ENCODE measurements around the gene CDK6.

Gene CDK6

DNA sequence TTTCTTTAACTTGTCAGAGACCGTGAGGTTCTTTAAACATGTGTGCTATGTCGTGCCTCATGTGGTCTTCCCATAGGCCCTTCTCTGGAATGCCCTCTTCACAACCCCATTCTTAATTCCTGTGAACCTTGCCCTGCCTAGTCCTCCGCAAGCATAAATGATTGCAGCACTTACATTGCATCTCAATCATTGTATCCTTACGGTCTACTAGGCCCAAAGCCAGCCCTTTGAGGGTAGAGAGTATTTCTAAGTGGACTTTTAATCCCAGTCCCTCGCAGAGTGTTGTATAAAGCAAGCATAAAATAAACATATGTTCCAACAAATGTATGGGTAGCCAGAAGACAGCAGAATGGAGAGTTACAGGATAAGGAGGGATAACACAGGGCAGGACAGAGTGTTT lies 154.0 kb downstream of the CDK6 start:
- TF ChIP-seq, protein P1, sequence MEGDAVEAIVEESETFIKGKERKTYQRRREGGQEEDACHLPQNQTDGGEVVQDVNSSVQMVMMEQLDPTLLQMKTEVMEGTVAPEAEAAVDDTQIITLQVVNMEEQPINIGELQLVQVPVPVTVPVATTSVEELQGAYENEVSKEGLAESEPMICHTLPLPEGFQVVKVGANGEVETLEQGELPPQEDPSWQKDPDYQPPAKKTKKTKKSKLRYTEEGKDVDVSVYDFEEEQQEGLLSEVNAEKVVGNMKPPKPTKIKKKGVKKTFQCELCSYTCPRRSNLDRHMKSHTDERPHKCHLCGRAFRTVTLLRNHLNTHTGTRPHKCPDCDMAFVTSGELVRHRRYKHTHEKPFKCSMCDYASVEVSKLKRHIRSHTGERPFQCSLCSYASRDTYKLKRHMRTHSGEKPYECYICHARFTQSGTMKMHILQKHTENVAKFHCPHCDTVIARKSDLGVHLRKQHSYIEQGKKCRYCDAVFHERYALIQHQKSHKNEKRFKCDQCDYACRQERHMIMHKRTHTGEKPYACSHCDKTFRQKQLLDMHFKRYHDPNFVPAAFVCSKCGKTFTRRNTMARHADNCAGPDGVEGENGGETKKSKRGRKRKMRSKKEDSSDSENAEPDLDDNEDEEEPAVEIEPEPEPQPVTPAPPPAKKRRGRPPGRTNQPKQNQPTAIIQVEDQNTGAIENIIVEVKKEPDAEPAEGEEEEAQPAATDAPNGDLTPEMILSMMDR (IDR thresholded peaks at IDR 0.05; ENCODE audit: unreplicated experiment in 3 of 3) = no peak
- Mint-ChIP-seq H3K36me3 (ENCODE audit: low read depth) (peaks cover 3% of the 10 kb centered on the region), H3K27me3 (ENCODE audit: low read depth) (no peaks in the 10 kb centered on the region), H3K27ac (no peak overlapping the region), H3K4me1 (peaks cover 20% of the 10 kb centered on the region), H3K9me3 (no peaks in the 10 kb centered on the region), H3K4me3 (no peak overlapping the region)

DNA sequence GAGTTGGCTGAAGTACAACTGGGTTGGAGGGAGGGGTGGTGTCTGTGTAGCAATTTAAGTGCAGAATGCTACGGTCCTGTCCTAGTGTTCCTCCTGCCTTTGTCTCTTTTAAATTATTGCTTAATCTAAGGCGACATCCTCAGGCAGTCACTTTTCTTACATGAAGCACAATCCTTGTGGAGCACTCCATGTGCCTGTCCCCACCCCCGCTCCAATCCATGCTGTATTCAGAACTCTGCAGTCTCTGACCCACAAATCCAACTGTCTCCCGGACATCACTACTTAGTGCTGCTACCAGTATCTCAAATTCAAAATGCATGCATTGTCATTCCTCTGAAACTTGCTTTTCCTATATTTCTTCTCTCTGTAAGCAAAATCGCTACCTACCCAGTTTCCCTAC lies 154.7 kb downstream of the CDK6 start:
- no peaks in the 10 kb centered on the region for H3K9me3 Mint-ChIP-seq
- H3K4me1 Mint-ChIP-seq = peaks cover 20% of the 10 kb centered on the region
- no peak overlapping the region for H3K4me3 Mint-ChIP-seq
- TF ChIP-seq, protein P1 (IDR thresholded peaks at IDR 0.05; ENCODE audit: unreplicated experiment in 3 of 3) = no peak
- H3K27ac Mint-ChIP-seq = no peak overlapping the region
- peaks cover 3% of the 10 kb centered on the region for H3K36me3 Mint-ChIP-seq (ENCODE audit: low read depth)
- H3K27me3 Mint-ChIP-seq (ENCODE audit: low read depth) = no peaks in the 10 kb centered on the region

DNA sequence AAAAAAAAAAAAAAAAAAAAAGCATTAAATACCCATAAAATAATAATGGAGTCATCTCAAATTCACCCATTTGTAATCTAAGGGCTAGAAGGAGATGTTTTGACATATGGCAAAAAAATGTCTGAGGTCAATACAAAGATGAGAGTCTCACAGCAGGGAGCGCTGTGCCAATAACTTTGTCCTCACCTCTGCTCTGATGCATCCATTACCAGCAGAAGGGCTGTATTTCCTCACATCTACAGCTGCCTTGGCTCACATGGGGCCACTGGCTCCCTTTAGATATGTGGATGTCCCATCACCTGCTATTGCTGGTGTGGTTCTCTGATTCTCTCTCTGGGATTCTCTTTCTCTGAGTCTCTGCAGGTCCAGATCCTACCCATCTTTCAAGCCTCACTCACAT lies 155.9 kb downstream of the CDK6 start:
- Mint-ChIP-seq H3K27me3 (ENCODE audit: low read depth) (no peaks in the 10 kb centered on the region), H3K4me3 (no peak overlapping the region), H3K36me3 (ENCODE audit: low read depth) (peaks cover 3% of the 10 kb centered on the region), H3K9me3 (no peaks in the 10 kb centered on the region), H3K27ac (no peak overlapping the region), H3K4me1 (peaks cover 20% of the 10 kb centered on the region)
- TF ChIP-seq, protein P1 (IDR thresholded peaks at IDR 0.05; ENCODE audit: unreplicated experiment in 3 of 3) = no peak

DNA sequence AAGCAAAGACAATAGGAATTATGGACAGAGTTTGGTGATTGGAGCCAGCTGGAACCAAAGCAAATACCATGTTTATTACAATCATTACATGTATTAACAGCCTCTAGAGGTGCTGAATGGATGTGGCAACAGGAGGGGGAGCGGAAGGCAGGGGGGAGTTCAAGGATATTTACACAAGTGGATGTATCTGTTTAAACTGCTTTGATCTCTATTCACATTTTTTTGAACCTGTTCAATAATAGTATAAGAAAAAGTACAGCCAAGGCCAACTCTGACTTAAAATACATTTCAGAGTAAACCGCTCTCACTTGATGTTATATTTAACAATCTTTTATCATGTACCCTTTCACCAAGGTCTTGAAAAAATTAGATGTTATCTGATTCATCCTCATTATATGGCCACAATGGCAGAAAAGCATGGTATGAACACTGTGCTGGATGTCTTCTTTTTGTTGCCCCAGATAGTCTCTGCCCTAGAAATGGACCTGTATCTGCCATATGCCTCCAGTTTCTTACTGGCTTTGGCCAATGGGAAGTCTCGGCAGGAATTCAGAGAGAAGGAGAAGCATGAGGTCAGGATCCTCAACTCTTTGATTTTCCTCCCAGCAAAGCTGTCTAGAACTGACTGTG lies 158.0 kb downstream of the CDK6 start:
- peaks cover 14% of the 10 kb centered on the region for H3K4me1 Mint-ChIP-seq
- TF ChIP-seq, protein P1 (IDR thresholded peaks at IDR 0.05; ENCODE audit: unreplicated experiment in 3 of 3) = no peak
- H3K4me3 Mint-ChIP-seq = no peak overlapping the region
- no peaks in the 10 kb centered on the region for H3K9me3 Mint-ChIP-seq
- H3K36me3 Mint-ChIP-seq (ENCODE audit: low read depth) = peaks cover 3% of the 10 kb centered on the region
- no peak overlapping the region for H3K27ac Mint-ChIP-seq
- H3K27me3 Mint-ChIP-seq (ENCODE audit: low read depth) = no peaks in the 10 kb centered on the region

DNA sequence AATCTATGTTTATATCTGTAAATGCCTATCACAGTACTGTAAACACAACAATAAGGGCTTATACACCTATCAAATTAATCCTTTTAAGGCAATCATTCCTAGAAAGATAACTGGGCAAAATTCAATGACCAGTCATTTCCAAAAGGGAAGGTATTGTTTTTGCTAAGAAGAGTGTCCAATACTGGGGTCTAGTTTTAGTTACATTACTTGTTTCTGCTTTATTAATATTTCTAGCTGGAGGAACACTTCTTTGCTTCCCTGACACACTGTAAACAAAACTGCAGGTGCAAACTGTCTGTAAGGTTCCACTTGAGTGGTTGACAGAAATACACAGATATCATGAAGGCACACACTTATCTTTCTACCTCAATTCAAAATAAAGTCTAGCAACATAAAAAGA lies 162.0 kb downstream of the CDK6 start:
- Mint-ChIP-seq H3K9me3 (no peaks in the 10 kb centered on the region), H3K4me3 (no peak overlapping the region), H3K4me1 (no peaks in the 10 kb centered on the region), H3K27ac (no peak overlapping the region), H3K27me3 (ENCODE audit: low read depth) (no peaks in the 10 kb centered on the region), H3K36me3 (ENCODE audit: low read depth) (peaks cover 11% of the 10 kb centered on the region)
- TF ChIP-seq, protein P1 (IDR thresholded peaks at IDR 0.05; ENCODE audit: unreplicated experiment in 3 of 3) = no peak

DNA sequence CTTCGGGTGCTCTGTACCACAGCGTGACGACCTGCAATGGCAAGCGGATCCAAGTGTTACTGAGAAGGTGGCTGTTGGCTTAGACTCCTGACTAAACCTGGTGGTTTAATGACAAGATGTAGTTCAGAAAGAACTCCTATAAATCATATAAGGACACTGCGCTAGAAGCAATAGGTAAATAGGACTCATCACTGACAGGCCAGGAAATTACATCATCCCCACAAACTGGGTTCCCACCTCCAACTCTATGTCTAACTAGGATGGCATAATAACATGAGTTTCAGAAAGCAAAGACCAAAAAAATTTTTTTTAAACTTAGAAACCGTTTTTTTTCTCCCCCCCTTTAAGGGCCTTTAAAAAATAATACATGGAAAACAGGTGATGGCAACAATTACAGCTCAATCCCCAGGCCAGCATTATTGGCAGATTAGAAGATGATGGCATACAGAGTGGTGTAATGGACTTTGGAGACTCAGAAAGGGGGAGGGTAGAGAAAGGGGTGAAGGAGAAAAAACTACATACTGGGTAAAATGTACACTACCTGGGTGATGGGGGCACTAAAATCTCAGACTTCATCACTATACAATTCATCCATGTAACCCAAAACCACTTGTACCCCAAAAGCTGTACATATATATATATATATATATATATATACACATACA lies 164.7 kb downstream of the CDK6 start:
- Mint-ChIP-seq H3K9me3 (no peaks in the 10 kb centered on the region), H3K4me3 (no peak overlapping the region)
- TF ChIP-seq, protein P1 (IDR thresholded peaks at IDR 0.05; ENCODE audit: unreplicated experiment in 3 of 3) = no peak

More for the DNA sequence above, 164.7 kb downstream of the CDK6 start:
- no peaks in the 10 kb centered on the region for H3K4me1 Mint-ChIP-seq
- no peaks in the 10 kb centered on the region for H3K27me3 Mint-ChIP-seq (ENCODE audit: low read depth)
- H3K36me3 Mint-ChIP-seq (ENCODE audit: low read depth) = peaks cover 14% of the 10 kb centered on the region
- H3K27ac Mint-ChIP-seq = no peak overlapping the region
